Kidney (tissue), 14 donors: Measurements from ENCODE around the gene ABCA7. TPM values are rescaled to one million over a fixed set of nuclear protein-coding genes. Genes with fewer than 3 reads are reported as not detected.

Experiments
- DNase-seq, 5 donors: peaks; one replicate each; pipeline ENCODE4 v3.0.0-alpha.2; 2013 to 2020
- FAIRE-seq: peaks from 2 replicates; lab custom pipeline; 2012; peaks lifted over from hg19 to GRCh38; lab: Jason Lieb, UNC
- H3K27ac ChIP-seq, 2 donors: one replicate each; pipeline ENCODE4 v1.7.0; 2013; ENCODE audit warnings: low read depth in 2 of 2, low read length in 2 of 2, inconsistent platforms in 1 of 2
- H3K27me3 ChIP-seq: one replicate; pipeline ENCODE4 v1.7.1; 2013; ENCODE audit warnings: low read length, inconsistent platforms; ENCODE audit not compliant: control insufficient read depth, insufficient read depth
- H3K36me3 ChIP-seq, 3 donors: one replicate each; pipeline versions ENCODE4 v1.7.0 to v1.7.1; 2013; ENCODE audit warnings: low read length in 3 of 3, control low read depth in 1 of 3, inconsistent platforms in 1 of 3; ENCODE audit not compliant: insufficient read depth in 3 of 3, control insufficient read depth in 2 of 3
- H3K4me1 ChIP-seq, 3 donors: one replicate each; pipeline versions ENCODE4 v1.7.0 to v1.7.1; 2013; ENCODE audit warnings: low read length in 3 of 3, inconsistent platforms in 1 of 3, low read depth in 1 of 3; ENCODE audit not compliant: control insufficient read depth in 2 of 3, insufficient read depth in 2 of 3
- H3K4me3 ChIP-seq, 3 donors: one replicate each; pipeline versions ENCODE4 v1.7.0 to v1.8.1; 2013; ENCODE audit warnings: low read length in 3 of 3, control low read depth in 1 of 3, inconsistent platforms in 1 of 3
- H3K9ac ChIP-seq, 3 donors: one replicate each; pipeline versions ENCODE4 v1.7.0 to v1.7.1; 2013; ENCODE audit warnings: low read length in 3 of 3, control low read depth in 1 of 3, inconsistent platforms in 1 of 3
- H3K9me3 ChIP-seq, 3 donors: one replicate each; pipeline versions ENCODE4 v1.7.0 to v1.7.1; 2013; ENCODE audit warnings: low read length in 3 of 3, control low read depth in 1 of 3, inconsistent platforms in 1 of 3; ENCODE audit not compliant: control insufficient read depth in 2 of 3, insufficient read depth in 1 of 3
- CTCF ChIP-seq: IDR thresholded peaks from 3 replicates; pipeline ENCODE4 v1.5.1; 2012; ENCODE audit warnings: mild to moderate bottlenecking, moderate library complexity, borderline replicate concordance; ENCODE audit not compliant: insufficient read depth; ENCODE audit errors: extremely low read depth
- intact Hi-C: fragments of 100-400 bp; cut with DNase I; formaldehyde crosslinking; loops from one replicate; pipeline ENCODE4 v1.11.1; 2022
- polyA plus RNA-seq: library from polyadenylated mRNA; stranded (reverse); fragments of 350-450 nt; fragmentation: Illumina TruSeq; extraction: RNeasy Lipid Tissue Mini Kit (QIAGEN cat#74804); gene quantifications from one replicate; pipeline ENCODE4 v1.2.3, GENCODE V29; 2014; ENCODE audit warnings: low read depth, low replicate concordance; ENCODE audit not compliant: insufficient read depth
- total RNA-seq: library from RNA; stranded (reverse); fragmentation: NEBNext Ultra II Directional; extraction: Animal tissue kit (Norgen Biotek cat#: 25700); gene quantifications from one replicate; pipeline ENCODE4 v1.2.1, GENCODE V29; 2021
- donor health status: control.
- donor health status: control.
- donor health status: control.
- donor health status: control.
- donor health status: control.
- donor health status: DM: yes; HTN: yes; CAD: no.
- donor health status: Normal renal cell carcinoma (clear cell type).

Gene ABCA7
- total and polyA plus RNA-seq, 2 donors from 2014 or later, result 11.7 to 20.4 TPM

- TF ChIP-seq CTCF, result no peak
- Histone ChIP-seq H3K9me3 (no peaks in the 10 kb centered on the region), H3K9ac (no peak overlapping the region), H3K27me3 (no peaks in the 10 kb centered on the region), H3K4me1 (no peaks in the 10 kb centered on the region), H3K4me3 (no peak overlapping the region), H3K27ac (no peak overlapping the region), H3K36me3 (peaks cover 0 to 6% (median 0%) of the 10 kb centered on the region in 3 donors)
- intact Hi-C loops, result no loop called here
- no peak for FAIRE-seq
- peak in 1 of 5 donors; percentile 75 for DNase-seq
Measured at GRCh38 chr19:1008268-1009040, 31.5 kb upstream of the ABCA7 start.

- peaks cover 0 to 10% (median 0%) of the 10 kb centered on the region in 3 donors for H3K36me3 ChIP-seq
- H3K27ac ChIP-seq, result peak overlapping the region in 1 of 2 donors; percentile 28
- H3K9me3 ChIP-seq, result no peaks in the 10 kb centered on the region
- no peaks in the 10 kb centered on the region for H3K27me3 ChIP-seq
- FAIRE-seq (no peak), DNase-seq (peak in 4 of 5 donors; percentile 33 to 84 (median 68))
- H3K9ac ChIP-seq, result no peak overlapping the region
- H3K4me1 ChIP-seq, result no peaks in the 10 kb centered on the region
- intact Hi-C loops, result no loop called here
- H3K4me3 ChIP-seq, result no peak overlapping the region
- TF ChIP-seq CTCF, result no peak
Measured at GRCh38 chr19:1009041-1009980, 30.6 kb upstream of the ABCA7 start.

GRCh38 chr19:1009981-1010538 lies 29.8 kb upstream of the ABCA7 start:
- Histone ChIP-seq H3K36me3 (peaks cover 0 to 10% (median 0%) of the 10 kb centered on the region in 3 donors), H3K4me1 (no peaks in the 10 kb centered on the region), H3K9me3 (no peaks in the 10 kb centered on the region), H3K27me3 (no peaks in the 10 kb centered on the region), H3K27ac (no peak overlapping the region), H3K9ac (no peak overlapping the region), H3K4me3 (no peak overlapping the region)
- TF ChIP-seq CTCF, result no peak
- intact Hi-C loops, result no loop called here
- no peak for FAIRE-seq
- peak in 2 of 5 donors; percentile 25 to 75 for DNase-seq
